Stimulated activated CD4-positive, alpha-beta T cell treated with anti-CD3 and anti-CD28 coated beads, TNF-alpha, amount 100 ng/mL, for 24 hours (primary cell): ENCODE measurements around the gene NAA10.

Source experiments
- DNase-seq, 3 experiments: peaks; one replicate each; pipeline ENCODE4 v3.0.0-alpha.2; 2020; ENCODE audit warnings: low read depth in 3 of 3

NAA10 gene

DNA sequence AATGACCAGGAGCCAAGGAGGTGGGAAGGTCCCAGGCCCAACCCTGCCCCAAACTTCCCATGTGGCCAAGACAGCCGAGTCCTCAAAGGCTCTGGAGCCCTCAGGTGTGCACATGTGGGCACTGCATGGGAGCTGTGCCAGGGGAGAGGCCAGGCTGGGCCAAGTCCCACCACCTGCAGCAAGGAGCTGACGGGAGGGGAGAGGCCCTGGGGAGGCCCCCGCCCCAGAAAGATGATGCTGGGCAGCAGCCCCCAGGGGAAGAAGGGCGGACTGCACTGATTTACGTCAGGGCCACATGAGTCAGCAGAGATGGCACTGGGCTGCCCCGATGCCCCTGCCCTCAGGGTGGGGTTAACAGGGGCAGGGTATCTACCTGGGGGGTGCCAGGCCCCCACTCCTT, 50.2 kb downstream of the NAA10 start:
- no peak for DNase-seq

DNA sequence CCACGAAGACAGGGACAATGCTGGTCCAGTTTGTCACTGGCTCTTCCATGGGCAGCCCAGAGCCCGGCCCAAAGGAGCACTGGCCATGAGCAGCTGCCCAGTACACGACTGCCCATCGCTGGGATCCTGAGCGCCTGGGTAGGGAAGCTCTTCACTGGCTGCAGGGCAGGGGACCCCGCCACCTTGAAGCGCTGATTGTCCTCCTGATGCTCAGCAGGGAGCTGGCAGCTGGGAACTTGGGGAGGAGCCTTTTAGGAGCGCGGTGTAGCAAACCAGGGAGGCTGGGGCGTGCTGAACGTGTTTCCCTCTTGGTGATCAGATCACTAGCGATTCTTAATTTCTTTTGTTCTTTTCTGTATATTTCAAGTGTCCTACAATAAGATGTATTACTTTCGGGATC, 50.7 kb downstream of the NAA10 start:
- no peak for DNase-seq

DNA sequence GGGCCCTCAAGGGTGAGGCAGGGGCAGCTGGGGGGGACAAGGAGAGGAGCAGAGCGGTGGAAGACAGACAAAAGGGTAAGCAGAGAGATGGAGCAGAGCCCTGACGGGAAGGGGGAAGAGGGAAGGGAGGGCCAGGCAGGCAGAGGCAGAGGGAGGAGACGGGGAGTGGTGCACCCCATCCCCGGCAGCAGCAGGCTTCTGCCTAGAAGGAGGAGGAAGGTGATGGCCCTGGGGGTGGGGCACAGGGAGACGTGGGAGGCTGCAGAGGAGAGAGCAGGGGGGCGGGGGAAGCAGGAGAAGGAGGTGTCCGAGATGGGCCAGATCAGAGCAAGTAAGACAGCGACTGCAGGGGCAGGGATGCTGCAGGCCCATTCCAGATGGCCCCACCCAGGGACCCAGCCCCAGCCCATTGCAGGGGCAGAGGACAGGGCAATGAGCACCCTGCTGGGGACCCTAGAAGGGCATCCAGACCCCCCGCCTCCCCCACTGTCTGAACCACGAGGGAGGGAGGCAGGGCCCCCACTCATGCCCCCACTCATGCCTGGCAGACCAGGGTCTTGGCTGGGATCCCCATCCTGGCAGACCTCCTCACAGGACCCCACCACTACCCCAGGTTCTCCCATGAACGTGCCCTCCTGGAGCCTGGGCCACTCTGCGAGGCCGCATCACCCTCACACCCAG, 51.5 kb downstream of the NAA10 start:
- DNase-seq, result no peak

DNA sequence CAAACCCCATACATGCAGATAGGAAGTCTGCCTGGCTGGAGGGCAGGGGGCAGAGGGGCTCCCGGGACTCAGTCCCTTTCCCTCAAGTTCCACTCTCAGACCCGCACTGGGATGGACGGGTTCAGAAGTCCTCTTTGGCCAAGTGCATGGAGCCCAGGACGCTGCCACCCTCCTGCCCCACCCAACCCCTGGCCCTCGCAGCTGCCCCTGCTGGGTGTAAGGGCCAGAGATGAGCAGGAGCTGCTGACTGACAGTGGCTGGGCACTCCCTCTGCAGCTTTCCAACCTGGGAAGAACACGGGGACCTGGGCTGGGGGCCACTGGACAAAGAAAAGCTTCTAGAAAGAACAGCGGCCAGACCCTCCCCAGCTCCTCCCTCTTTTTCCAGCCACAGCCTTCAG, 52.3 kb downstream of the NAA10 start:
- DNase-seq, result no peak

DNA sequence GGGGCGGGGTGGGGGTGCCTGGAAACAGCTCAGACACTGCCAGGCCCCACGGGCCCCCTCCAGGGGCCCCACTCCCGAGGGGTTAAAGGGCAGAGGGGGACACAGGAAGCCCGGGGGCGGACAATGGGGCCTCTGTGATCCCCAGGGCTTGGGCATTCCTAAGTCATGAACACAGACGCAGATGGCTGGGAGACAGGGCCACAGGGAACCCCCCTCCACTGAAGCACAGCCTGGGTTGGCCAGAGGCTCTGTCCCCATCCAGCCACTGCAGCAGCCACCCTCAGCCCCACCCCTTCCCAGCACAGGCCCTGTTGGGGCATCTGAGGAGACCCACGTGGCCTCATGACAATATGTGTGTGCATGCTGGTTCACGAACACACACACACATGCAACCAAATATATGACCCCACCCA, 52.7 kb downstream of the NAA10 start:
- no peak for DNase-seq

DNA sequence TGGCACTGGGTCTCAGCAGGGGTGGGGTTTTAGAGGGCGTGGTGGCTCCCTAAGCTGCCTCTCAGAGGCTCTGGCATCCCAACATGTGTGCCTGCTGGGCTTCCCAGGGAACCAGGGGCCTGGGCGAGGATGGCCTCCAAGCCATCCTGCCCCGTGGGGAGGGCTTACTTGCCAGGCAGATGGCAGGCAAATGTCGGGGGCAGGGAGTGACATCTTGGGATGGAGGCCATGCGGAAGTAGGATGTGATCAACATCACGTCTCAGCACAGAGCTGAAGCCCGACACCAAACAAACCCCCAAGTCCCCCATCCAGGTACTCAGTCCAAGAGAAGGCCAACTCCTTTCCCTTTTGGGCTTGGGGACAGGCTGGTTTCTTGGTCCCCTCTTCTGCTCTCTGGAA, 53.6 kb downstream of the NAA10 start:
- DNase-seq, result no peak

DNA sequence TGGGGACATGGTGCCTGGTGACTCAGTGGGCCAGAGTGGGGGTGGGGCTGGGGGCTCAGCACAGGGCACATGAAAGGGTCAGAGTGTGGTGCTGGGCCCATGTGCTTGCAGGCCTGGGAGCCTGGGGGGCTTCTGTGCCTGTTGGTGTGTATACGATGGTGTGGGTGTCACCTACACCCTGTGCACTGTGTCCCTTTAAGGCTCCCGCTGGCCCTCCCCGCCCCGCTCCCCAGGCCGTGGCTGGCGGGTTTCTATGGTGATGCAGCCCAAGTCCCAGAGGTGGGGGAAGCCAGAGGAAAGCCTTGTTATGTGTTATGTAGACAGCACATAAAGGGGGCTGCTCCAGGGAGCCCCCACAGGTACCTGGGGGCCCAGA, 54.4 kb downstream of the NAA10 start:
- DNase-seq, result no peak

DNA sequence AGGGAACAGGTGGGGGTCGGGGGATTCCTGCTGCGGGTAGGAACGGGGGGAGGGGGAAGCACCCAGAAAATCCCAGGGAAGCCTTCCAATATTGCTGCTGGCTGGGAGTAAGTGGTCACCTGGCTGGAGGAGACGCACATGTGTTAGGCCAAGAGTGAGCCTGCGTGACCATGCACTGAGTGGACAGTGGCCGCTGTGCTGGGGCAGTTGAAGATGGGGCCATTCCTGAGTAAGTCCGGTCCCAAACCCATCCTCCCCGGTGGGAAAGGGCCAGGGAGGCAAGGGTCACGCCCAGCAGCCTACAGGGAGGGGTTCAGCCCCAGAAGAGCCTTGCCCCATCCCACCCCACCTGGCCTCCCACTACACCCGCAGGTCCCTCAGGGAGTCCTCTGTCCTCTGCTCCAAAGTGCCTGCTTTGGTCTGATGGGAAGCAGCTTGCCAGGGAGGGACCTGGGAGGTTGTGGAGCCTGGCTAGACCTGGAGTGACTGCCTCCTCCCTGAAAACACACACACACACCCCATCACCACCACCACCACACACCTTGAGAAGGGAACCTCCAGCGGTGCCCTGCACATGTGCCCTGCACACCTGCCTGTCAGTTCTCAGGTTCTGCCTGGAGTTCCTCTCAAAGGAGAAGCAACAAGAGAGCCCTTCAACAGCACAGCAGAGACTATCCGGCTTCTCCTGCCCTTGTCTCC, 54.9 kb downstream of the NAA10 start:
- no peak for DNase-seq
